GM13977 (cell line): ENCODE results near the gene SMYD4.

Source experiments
- DNase-seq: peaks from one replicate; pipeline ENCODE4 v3.0.0; 2012; ENCODE audit warnings: low spot score
- in situ Hi-C: fragments of 300-500 bp; cut with MboI; formaldehyde crosslinking; loops from one replicate; pipeline ENCODE4 v1.12.0; 2022; ENCODE audit warnings: low sequenced_read_pairs, low pct_unique_long_range_greater_than_20kb, mixed read lengths, inconsistent platforms; ENCODE audit not compliant: unreplicated experiment
- TF ChIP-seq, protein P1 (sequence below): IDR thresholded peaks from 2 replicates; pipeline ENCODE4 v1.5.1; 2012; ENCODE audit warnings: mild to moderate bottlenecking, control low read depth; ENCODE audit not compliant: insufficient read depth; ENCODE audit errors: extremely low read depth, missing control alignments

Gene SMYD4

DNA sequence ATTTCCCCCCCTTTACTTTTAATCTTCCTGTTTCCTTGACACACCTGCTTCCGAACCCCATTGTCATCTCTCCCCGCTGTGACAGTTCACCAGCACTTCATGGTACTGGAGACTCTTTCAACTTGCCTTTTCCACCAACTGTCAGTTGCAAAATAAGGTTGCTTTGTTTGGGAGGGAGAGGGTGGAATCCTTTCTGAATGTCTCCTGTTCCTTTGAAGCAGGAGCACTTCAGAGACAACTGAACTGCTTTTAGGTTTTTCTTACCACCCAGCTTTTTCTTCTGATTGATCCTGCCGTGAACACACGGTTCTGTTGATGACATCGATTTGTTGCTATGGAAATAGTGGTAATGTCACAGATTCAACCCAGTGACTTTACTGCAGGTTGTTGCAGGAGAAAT is 42.1 kb upstream of the SMYD4 start:
- in situ Hi-C loops: no loop called here
- TF ChIP-seq, protein P1, sequence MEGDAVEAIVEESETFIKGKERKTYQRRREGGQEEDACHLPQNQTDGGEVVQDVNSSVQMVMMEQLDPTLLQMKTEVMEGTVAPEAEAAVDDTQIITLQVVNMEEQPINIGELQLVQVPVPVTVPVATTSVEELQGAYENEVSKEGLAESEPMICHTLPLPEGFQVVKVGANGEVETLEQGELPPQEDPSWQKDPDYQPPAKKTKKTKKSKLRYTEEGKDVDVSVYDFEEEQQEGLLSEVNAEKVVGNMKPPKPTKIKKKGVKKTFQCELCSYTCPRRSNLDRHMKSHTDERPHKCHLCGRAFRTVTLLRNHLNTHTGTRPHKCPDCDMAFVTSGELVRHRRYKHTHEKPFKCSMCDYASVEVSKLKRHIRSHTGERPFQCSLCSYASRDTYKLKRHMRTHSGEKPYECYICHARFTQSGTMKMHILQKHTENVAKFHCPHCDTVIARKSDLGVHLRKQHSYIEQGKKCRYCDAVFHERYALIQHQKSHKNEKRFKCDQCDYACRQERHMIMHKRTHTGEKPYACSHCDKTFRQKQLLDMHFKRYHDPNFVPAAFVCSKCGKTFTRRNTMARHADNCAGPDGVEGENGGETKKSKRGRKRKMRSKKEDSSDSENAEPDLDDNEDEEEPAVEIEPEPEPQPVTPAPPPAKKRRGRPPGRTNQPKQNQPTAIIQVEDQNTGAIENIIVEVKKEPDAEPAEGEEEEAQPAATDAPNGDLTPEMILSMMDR: no peak
- DNase-seq: no peak

- peak; percentile 50 for DNase-seq
- TF ChIP-seq, protein P1: no peak
- in situ Hi-C loops: no loop called here
Observed at GRCh38 chr17:1870592-1870991, 40.9 kb upstream of the SMYD4 start.

DNA sequence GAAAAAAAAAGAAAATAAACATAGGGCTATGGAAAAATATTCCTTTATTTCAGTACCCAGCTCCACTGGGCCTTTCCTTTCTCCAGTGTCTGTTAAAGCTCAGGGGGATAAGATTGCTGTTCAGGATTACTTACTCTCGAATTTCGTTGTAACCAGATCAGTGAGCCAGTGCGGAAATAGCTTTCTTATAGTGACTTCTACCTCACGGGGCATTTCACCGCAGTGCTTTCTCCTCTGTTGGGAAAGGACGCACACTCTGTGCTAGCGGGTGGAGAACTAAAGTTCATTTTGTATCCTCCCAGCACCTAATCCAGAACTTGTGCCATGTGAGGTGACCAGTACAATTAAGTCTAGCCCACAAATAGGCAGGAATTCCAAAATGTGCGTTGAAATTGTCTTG is 38.4 kb upstream of the SMYD4 start:
- in situ Hi-C loops: no loop called here
- TF ChIP-seq, protein P1: no peak

DNA sequence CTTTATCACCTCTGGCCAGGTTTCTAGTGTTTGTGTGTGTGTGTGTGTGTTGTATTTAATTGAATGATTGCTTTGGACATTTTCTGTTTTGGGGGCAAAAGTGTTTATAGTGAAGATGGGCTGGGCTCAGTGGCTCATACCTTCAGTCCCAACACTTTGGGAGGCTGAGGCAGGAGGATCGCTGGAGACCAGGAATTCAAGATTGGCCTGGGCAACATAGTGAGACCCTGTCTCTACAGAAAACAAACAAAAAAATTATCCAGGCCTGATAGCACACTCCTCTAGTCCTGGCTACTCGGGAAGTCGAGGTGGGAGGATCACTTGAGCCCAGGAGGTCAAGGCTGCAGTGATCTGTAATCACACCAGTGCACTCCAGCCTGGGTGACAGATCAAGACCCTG is 37.6 kb upstream of the SMYD4 start:
- no peak for DNase-seq
- TF ChIP-seq, protein P1: no peak
- in situ Hi-C loops: no loop called here

More for the DNA sequence above, 38.4 kb upstream of the SMYD4 start:
- DNase-seq: no peak

DNA sequence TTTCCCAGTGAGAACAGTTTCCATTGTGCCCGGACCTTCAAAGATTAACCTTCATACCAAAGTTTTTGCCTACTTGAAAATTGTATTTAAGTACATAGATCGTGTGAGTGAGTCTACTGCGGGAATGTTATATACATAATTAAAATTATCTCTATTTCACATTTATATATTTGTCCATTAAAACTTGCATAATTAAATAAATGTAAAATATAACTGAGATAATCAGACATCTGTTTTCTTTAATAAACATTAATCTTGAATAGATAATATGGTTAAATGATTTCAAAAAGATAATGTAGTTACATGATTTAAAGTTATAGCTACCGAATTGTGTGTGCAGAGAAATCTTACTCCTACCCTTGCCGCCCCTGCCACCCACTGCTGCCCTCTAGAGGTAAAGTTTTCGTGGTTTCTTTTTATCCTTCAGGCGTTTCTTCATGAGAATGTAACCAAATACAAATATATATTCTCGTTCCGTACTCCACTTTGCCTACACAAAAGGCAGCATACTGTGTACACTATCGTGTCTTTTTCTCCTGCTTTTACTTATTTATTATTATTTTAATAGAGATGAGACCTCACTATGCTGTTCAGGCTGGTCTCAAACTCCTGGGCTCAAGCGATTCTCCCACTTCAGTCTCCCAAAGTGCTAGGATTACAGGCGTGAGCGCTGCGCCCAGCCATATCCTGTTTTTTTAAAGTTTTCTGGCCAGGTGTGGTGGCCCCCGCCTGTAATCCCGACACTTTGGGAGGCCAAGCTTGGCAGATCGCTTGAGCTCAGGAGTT is 35.7 kb upstream of the SMYD4 start:
- peak; percentile 56 for DNase-seq
- in situ Hi-C loops: no loop called here
- TF ChIP-seq, protein P1: peak; percentile 59

- DNase-seq: no peak
- TF ChIP-seq, protein P1: no peak
- in situ Hi-C loops: no loop called here
Observed at GRCh38 chr17:1861391-1862010, 31.8 kb upstream of the SMYD4 start.
